HepG2 (cell line): ENCODE data around the gene OR10A3. TPM values are rescaled to one million over a fixed set of nuclear protein-coding genes. Genes with fewer than 3 reads are reported as not detected.

Experiments
- ATAC-seq: fragments of 200-7000 bp; cut with Tn5 transposase; 3 replicates; pipeline ENCODE4 v1.9.1; 2020; ENCODE audit warnings: mild to moderate bottlenecking, moderate library complexity
- BruUV-seq: library from RNA; stranded (reverse); fragments of 400-500 nt; replicated peaks from 2 replicates; lab custom pipeline; 2021; lab: Mats Ljungman, UMichigan
- CTCF ChIA-PET: fragments of 300-600 bp; formaldehyde crosslinking; extraction: SDS; loops from one replicate; lab custom pipeline; 2021; ENCODE audit warnings: low total read pairs, inconsistent platforms, low intra/inter-chr PET ratio; lab: Yijun Ruan, JAX
- POLR2A ChIA-PET: fragments of 350-600 bp; sonication (Branson Sonifier 250); formaldehyde crosslinking; loops from one replicate; lab custom pipeline; 2020; ENCODE audit warnings: antibody characterized with exemption, inconsistent platforms; lab: Yijun Ruan, JAX
- DNase-seq: peaks from one replicate; pipeline ENCODE4 v3.0.0-alpha.2; 2015; ENCODE audit warnings: low spot score
- FAIRE-seq: peaks from 3 replicates; lab custom pipeline; 2011; peaks lifted over from hg19 to GRCh38; lab: Jason Lieb, UNC
- H2AFZ ChIP-seq: one replicate; pipeline ENCODE4 v1.6.1; 2011; ENCODE audit warnings: low read length, inconsistent platforms
- H3K27ac ChIP-seq: fragments of 300-600 bp; 3 replicates; pipeline ENCODE4 v1.8.0; 2011; ENCODE audit warnings: mixed run types, mild to moderate bottlenecking, mixed read lengths, low read length, inconsistent platforms; ENCODE audit not compliant: insufficient read depth; ENCODE audit errors: extremely low read length
- H3K27me3 ChIP-seq, 2 experiments: fragments of 200-600 bp in 1 of 2; 2 replicates in 1 of 2; 3 replicates in 1 of 2; pipeline versions ENCODE4 v1.6.0 to v1.8.0; 2011; ENCODE audit warnings: low read length in 2 of 2, mild to moderate bottlenecking in 2 of 2, moderate library complexity in 2 of 2, inconsistent platforms in 1 of 2; ENCODE audit not compliant: insufficient read depth in 2 of 2, control insufficient read depth in 1 of 2
- H3K36me3 ChIP-seq, 2 experiments: fragments of 200-600 bp in 1 of 2; replicated peaks in 1 of 2; 2 replicates in 1 of 2; 3 replicates in 1 of 2; pipeline versions ENCODE4 v1.5.1 to v1.8.0; 2011; ENCODE audit warnings: low read length in 2 of 2, inconsistent platforms in 1 of 2; ENCODE audit not compliant: insufficient read depth in 2 of 2, control insufficient read depth in 1 of 2
- H3K4me1 ChIP-seq: 2 replicates; pipeline ENCODE4 v1.5.1; 2012; ENCODE audit warnings: low read length, inconsistent platforms; ENCODE audit not compliant: insufficient read depth
- H3K4me2 ChIP-seq: 2 replicates; pipeline ENCODE4 v1.6.0; 2011; ENCODE audit warnings: low read depth, low read length, inconsistent platforms
- H3K4me3 ChIP-seq, 3 experiments: fragments of 200-600 bp in 1 of 3; sonication (generic), shearing (Covaris generic) in 1 of 3; replicated peaks in 1 of 3; 2 replicates each; pipeline ENCODE4 v1.5.1; 2011 to 2016; ENCODE audit warnings: low read length in 3 of 3, inconsistent platforms in 2 of 3, low read depth in 2 of 3, mild to moderate bottlenecking in 2 of 3, control low read depth in 1 of 3, mixed read lengths in 1 of 3; ENCODE audit not compliant: insufficient read depth in 1 of 3
- H3K79me2 ChIP-seq: one replicate; pipeline ENCODE4 v1.6.1; 2011; ENCODE audit warnings: low read length, inconsistent platforms; ENCODE audit not compliant: insufficient read depth
- H3K9ac ChIP-seq: 2 replicates; pipeline ENCODE4 v1.6.0; 2011; ENCODE audit warnings: mild to moderate bottlenecking, low read depth, low read length, inconsistent platforms; ENCODE audit not compliant: insufficient read depth
- H3K9me3 ChIP-seq: 2 replicates; pipeline ENCODE4 v1.5.1; 2012; ENCODE audit warnings: mild to moderate bottlenecking, low read length
- H4K20me1 ChIP-seq: 2 replicates; pipeline ENCODE4 v1.6.0; 2011; ENCODE audit warnings: inconsistent platforms, mild to moderate bottlenecking, low read length, moderate library complexity; ENCODE audit not compliant: insufficient read depth
- FOXA3 ChIP-seq: IDR thresholded peaks from 2 replicates; pipeline ENCODE4 v1.6.1; 2016; ENCODE audit warnings: missing genetic modification reagents, missing compliant biosample characterization
- HIVEP1 ChIP-seq: sonication (generic); formaldehyde crosslinking; IDR thresholded peaks from 2 replicates; pipeline ENCODE4 v1.4.0; 2020; ENCODE audit warnings: mild to moderate bottlenecking, missing genetic modification reagents
- KAT8 ChIP-seq: IDR thresholded peaks from 2 replicates; pipeline ENCODE4 v1.6.1; 2016; ENCODE audit warnings: missing genetic modification reagents, missing compliant biosample characterization
- TSC22D2 ChIP-seq: sonication (generic); formaldehyde crosslinking; IDR thresholded peaks from 2 replicates; pipeline ENCODE4 v1.5.1; 2020; ENCODE audit warnings: missing genetic modification reagents, mild to moderate bottlenecking, borderline replicate concordance
- ZNF20 ChIP-seq: sonication (generic); formaldehyde crosslinking; IDR thresholded peaks from 2 replicates; pipeline ENCODE4 v1.4.0; 2020; ENCODE audit warnings: mild to moderate bottlenecking, moderate library complexity, missing genetic modification reagents
- ZNF749 ChIP-seq: sonication (generic); formaldehyde crosslinking; IDR thresholded peaks from 2 replicates; pipeline ENCODE4 v1.8.0; 2022; ENCODE audit warnings: mild to moderate bottlenecking, missing genetic modification reagents, moderate library complexity, borderline replicate concordance
- WGBS: methylation state at CpG from one replicate; pipeline ENCODE4 v1.1.6; 2017; ENCODE audit warnings: low lambda C conversion rate; 5-methylcytosine and 5-hydroxymethylcytosine counted together
- in situ Hi-C: cut with HindIII; loops from 2 replicates; pipeline ENCODE4 v1.10.0; 2017; ENCODE audit warnings: low pct_unique_long_range_greater_than_20kb; ENCODE audit not compliant: extremely low pct_ligation_motif_present
- intact Hi-C: fragments of 100-400 bp; cut with micrococcal nuclease; formaldehyde crosslinking; loops from one replicate; pipeline ENCODE4 v1.10.0; 2022; ENCODE audit not compliant: unreplicated experiment
- polyA plus RNA-seq, 8 experiments: library from polyadenylated mRNA; depleted of rRNA in 3 of 8; stranded (reverse) in 7 of 8; unstranded in 1 of 8; fragments of >200 nt; fragmentation: Illumina TruSeq in 4 of 8; extraction: Trizol in 4 of 8; gene quantifications; 2 replicates each; pipeline versions ENCODE4 v1.2.1 to v1.2.3, GENCODE V29; 2011 to 2016; ENCODE audit warnings: low read depth in 4 of 8, missing spikeins in 1 of 8, mixed read lengths in 1 of 8; ENCODE audit not compliant: insufficient read depth in 1 of 8
- total RNA-seq, 5 experiments: library from RNA; depleted of rRNA; stranded (reverse); fragments of >200 nt; fragmentation: Illumina TruSeq; extraction: Trizol; gene quantifications; 2 replicates each; pipeline ENCODE4 v1.2.3, GENCODE V29; 2016; ENCODE audit warnings: low read depth in 1 of 5
- TF ChIP-seq, protein P1 (sequence below): sonication (generic); formaldehyde crosslinking; IDR thresholded peaks from 2 replicates; pipeline ENCODE4 v1.4.0; 2020; ENCODE audit warnings: missing genetic modification reagents, borderline replicate concordance

Gene OR10A3
- total and polyA plus RNA-seq, 2 of the 13 experiments (the other 11 are each of a cell fraction or from before 2014, with no cell fraction given): not detected

DNA sequence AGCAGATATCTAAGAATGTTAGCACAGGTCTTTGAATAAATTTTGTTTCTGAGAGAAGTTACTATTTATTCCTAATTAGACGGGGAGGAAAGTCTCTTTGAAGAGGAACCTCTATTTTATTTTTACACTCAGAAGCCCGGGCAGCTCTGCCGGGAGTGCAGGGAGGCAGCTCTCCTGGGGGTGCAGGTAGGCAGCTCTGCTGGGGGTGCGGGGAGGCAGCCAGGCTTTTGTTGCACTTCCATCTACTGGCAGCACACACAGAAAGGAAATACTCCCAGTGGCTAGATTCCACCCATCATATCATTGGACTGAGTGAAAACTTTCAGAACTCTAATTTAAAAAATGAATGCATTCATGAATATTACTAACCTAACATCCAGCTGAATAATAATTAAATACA, 35.0 kb downstream of the OR10A3 start:
- Histone ChIP-seq H3K9me3 (no peaks in the 10 kb centered on the region), H3K79me2 (no peaks in the 10 kb centered on the region), H3K27me3 (peaks cover 0 to 3% of the 10 kb centered on the region in 2 experiments; a peak in 2 of 5 replicates), H3K4me1 (no peaks in the 10 kb centered on the region), H3K4me3 (no peak overlapping the region), H3K27ac (no peak overlapping the region), H4K20me1 (no peaks in the 10 kb centered on the region), H3K36me3 (no peaks in the 10 kb centered on the region), H3K9ac (no peak overlapping the region), H3K4me2 (no peak overlapping the region), H2AFZ (no peak overlapping the region)
- in situ Hi-C loops: no loop called here
- ChIA-PET POLR2A (no interaction called here), CTCF (no interaction called here)
- ATAC-seq (no peak), DNase-seq (no peak), FAIRE-seq (no peak)
- 4% methylated on average over 4 of the region's 4 CpGs for WGBS
- BruUV-seq: no TSS peak
- TF ChIP-seq HIVEP1 (CRISPR knock-in tag) (no peak), TSC22D2 (CRISPR knock-in tag) (no peak), ZNF20 (no peak), KAT8 (CRISPR knock-in tag) (no peak), FOXA3 (CRISPR knock-in tag) (no peak), ZNF749 (CRISPR knock-in tag) (no peak)
- TF ChIP-seq, protein P1, sequence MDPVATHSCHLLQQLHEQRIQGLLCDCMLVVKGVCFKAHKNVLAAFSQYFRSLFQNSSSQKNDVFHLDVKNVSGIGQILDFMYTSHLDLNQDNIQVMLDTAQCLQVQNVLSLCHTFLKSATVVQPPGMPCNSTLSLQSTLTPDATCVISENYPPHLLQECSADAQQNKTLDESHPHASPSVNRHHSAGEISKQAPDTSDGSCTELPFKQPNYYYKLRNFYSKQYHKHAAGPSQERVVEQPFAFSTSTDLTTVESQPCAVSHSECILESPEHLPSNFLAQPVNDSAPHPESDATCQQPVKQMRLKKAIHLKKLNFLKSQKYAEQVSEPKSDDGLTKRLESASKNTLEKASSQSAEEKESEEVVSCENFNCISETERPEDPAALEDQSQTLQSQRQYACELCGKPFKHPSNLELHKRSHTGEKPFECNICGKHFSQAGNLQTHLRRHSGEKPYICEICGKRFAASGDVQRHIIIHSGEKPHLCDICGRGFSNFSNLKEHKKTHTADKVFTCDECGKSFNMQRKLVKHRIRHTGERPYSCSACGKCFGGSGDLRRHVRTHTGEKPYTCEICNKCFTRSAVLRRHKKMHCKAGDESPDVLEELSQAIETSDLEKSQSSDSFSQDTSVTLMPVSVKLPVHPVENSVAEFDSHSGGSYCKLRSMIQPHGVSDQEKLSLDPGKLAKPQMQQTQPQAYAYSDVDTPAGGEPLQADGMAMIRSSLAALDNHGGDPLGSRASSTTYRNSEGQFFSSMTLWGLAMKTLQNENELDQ: no peak
- intact Hi-C loops: no loop called here
